LNCAP (cell line): ENCODE data around the gene IGLON5.

Source experiments
- TF ChIP-seq, protein P1 (sequence below): fragments of 450-650 bp; IDR thresholded peaks from 2 replicates; pipeline ENCODE4 v1.5.1; 2017; ENCODE audit warnings: mild to moderate bottlenecking

Gene IGLON5

DNA sequence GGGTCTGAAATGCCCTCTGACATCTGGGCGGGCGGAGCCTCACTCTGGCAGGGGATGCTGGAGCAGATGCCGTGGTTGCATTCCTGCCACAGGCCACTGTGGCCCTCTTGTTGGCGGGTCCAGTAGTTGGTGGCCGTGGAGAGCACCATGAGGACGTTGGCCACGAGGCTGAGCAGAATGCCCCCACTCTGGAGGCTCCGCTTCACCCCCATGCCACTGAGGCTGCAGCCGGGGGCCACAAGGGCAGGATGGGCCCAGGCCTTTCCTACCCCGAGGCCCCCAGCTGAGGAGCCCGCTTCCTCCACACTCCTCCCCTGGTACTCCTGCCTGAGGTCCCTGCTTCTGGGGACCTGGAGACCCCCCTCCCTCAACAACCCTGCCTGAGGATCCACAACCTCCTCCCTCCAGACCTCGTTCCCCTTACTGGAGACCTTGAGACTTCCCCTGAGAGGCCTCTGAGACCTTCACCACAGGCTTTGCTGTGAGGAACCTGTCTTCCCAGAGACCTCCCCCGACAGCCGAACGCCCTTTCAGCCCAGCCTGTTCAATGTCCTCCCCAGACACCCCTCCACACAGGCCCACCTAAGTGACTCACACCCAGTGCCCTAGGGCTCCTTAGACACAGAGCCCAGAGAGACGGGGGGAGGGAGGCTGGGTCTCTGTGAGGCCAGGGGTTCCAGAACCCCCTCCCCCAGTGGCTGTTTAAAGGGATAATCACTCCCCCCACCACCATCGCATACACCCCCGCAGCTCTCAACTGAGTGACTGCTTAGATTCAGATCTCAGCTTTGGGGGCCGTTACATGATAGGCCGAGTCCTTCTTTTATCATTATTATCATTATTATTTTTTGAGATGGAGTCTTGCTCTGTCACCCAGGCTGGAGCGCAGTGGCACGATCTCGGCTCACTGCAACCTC, 57.2 kb downstream of the IGLON5 start, which contains the start of gene CLDND2:
TSS of gene CLDND2 (minus strand) at position 638 of the 917 bp plus-strand sequence. CDS start at position 212, 426 bp downstream.
- TF ChIP-seq, protein P1, sequence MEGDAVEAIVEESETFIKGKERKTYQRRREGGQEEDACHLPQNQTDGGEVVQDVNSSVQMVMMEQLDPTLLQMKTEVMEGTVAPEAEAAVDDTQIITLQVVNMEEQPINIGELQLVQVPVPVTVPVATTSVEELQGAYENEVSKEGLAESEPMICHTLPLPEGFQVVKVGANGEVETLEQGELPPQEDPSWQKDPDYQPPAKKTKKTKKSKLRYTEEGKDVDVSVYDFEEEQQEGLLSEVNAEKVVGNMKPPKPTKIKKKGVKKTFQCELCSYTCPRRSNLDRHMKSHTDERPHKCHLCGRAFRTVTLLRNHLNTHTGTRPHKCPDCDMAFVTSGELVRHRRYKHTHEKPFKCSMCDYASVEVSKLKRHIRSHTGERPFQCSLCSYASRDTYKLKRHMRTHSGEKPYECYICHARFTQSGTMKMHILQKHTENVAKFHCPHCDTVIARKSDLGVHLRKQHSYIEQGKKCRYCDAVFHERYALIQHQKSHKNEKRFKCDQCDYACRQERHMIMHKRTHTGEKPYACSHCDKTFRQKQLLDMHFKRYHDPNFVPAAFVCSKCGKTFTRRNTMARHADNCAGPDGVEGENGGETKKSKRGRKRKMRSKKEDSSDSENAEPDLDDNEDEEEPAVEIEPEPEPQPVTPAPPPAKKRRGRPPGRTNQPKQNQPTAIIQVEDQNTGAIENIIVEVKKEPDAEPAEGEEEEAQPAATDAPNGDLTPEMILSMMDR = no peak

DNA sequence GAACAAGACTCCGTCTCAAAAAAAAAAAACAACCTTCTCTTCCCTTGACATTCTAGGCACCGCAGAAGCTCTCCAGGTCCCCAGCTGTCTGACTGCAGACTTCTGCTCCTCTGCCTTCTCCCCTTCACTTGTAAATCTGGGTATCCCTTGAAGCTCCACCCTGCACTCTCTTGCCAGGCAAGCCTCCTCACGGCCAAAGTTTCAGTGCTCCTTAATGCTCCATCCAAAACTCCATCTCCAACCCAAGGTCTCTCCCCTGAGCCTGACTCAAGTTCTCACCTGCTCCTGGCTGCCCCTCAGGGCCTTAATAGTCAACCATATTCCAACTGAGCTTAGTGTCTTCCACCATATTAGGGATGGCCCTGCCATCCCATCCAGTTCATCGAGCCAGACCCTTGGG, 58.8 kb downstream of the IGLON5 start:
- TF ChIP-seq, protein P1 = no peak

DNA sequence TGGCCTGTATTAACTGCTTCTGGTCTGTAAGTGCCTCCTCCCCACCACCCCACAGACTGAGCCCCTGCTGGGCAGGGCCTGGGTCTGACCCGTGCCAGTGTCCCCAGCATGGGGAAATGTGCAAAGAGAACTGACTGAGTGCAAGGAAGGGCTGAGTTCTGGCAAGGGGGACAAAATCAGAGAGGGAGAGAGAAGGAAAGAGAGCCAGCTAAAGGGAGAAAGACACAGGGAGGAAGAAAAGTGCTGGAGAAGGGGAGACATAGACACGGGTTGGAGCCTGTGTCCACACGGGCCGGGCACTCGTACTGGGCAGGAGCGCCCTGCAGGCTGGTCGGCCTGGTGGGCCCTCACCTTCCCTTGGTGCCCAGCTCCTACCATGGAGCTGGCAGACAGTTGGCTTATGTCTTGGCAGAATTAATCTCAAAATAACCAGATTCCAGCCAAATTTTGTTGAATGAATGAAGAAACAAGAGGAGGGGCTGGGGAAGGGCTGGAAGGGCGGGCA, 59.8 kb downstream of the IGLON5 start:
- TF ChIP-seq, protein P1 = no peak

DNA sequence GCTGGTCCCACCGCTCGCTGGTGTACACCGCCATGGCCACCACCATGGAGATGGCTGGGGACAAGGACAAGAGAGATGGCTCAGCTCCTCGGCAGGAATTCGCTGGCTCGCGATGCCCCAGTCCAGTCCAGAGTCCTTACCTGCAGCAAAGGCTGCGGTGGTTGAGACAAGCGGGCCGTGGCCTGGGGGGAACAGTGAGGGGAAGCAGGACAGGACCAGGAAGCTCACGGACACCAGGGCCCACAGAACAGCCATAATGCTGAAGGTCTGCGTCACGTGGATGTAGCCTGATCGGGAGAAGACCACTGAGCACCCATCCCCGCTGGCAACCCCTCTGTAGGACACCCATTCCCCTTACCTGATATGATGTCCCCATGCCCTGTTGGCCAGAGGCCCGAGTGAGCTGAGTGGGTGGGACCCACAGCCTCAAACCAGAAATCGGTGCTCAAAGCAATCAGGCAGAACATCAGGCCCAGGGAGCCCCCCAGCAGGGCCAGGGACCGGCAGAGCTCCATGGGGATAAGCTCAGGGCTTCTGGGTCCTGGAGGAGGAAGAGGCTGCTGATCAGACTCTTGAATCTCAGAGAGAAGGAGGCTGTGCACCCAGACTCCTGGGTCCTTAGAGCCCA, 60.7 kb downstream of the IGLON5 start:
- TF ChIP-seq, protein P1 = no peak

DNA sequence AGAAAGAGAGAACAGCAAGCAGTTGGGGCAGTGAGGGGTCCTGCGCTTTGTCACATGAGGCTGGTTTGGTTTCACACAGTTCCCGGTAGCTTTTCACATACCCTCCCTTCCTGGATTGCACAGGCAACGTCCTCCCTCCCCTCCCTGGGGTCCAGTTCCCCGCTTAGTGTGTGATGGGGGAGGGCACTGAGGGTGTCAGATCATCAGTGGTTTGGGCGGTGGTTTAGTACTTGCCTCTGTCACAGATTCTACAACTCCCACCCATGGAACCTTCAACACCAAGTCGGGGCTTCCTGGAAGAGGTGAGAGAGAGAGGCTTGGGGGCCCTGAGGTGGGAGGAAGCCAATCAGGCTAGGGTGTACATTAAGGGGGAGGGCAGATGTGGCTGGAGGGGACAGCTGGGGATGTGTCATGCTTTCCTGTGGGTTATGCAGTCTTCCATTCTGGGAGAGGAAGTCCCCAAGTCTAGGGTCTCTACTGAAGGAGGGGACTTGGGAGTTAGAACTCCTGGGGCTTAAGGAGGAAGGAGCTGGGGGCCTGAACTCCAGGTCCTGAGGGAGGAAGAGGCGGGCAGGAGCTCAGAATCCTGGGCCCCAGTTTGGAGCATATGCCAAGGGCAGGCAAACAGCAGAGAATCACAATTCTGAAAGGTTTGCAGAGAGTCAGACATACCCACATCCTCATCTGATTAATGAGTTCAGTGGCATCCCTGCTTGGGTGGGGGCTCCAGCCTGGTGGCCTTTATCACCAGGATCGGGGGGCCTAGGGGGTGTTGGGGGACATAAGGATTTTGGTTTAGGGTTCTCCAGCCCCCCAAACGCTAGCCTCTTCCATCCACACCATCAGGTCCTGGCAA, 61.4 kb downstream of the IGLON5 start, which contains the start of gene NKG7:
TSS of gene NKG7 (minus strand) at position 6 of the 856 bp plus-strand sequence. CDS start 119 bp downstream, outside the sequence.
- TF ChIP-seq, protein P1 = no peak

DNA sequence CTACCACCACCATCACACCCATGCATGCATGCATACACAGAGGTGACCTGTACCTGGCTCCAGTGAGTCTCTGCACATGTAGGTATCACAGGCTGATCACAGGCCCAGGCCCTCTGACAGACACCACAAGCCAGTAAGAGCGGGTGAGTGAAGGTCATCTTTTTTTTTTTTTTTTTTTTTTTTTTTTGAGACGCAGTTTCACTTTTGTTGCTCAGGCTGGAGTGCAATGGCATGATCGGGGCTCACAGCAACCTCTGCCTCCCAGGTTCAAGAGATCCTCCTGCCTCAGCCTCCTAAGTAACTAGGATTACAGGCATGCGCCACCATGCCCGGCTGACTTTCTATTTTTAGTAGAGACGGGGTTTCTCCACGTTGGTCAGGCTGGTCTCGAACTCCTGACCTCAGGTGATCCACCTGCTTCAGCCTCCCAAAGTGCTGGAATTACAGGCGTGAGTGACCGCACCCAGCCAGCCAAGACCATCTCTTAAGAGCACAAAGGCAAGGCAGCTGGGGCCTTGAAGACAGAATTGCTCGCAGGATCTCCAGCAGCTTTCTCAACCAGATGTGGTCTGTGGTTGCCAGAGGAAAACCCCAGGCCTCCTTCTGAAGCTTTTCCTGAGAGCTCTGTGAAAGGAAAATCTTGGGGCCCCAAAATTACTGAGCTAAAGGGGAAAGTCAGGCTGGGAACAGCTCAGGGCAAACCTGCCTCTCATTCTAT, 64.2 kb downstream of the IGLON5 start:
- TF ChIP-seq, protein P1 = no peak
